ENCODE measurements around the gene UTP14C.

UTP14C gene

DNA sequence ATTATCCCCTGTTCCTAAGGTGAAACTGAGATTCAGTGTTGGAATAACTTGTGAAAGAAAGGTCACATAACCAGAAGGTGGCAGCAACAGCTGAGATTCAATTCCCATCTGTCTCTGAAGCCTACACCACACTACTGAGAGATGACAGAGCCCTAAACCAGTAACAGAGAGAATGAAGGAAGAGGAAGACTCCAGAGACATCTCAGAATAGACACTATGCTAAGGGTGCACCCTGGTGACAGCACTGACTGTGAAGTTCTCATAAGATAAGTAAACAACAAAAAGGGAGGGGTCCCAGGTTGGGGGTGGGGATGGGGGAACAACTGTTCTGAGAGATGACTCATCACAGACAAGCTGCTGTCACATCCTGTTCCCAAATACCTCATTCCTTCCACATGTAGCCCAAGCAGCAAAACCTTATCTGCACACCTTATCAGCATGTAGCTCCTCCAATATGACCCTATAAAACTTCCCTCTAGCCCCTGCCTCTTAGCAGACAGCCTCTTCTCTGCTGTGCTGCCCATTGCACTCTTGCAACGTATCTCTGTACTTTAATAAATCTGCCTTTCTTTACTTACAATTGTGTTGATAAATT is 46.5 kb downstream of the UTP14C start:
- no peak overlapping the region for H3K9ac ChIP-seq (ENCODE audit: low read length)
- no peak overlapping the region for H3K4me3 ChIP-seq (ENCODE audit: insufficient read depth in 1 of 2, low read depth in 1 of 2, low read length in 2 of 2)
- H3K4me1 ChIP-seq (ENCODE audit: control insufficient read depth, insufficient read depth, low read depth, low read length) = no peaks in the 10 kb centered on the region
- 71% methylated on average over 1 of the region's 1 CpG for WGBS
- no peak overlapping the region for H3K4ac ChIP-seq (ENCODE audit: low read depth in 1 of 2, low read length in 2 of 2)
- no peak overlapping the region for H3K23ac ChIP-seq (ENCODE audit: low read length in 2 of 2)
- H3K4me2 ChIP-seq (ENCODE audit: low read length, poor library complexity, severe bottlenecking) = no peak overlapping the region
- no peak overlapping the region for H3K18ac ChIP-seq (ENCODE audit: low read depth in 1 of 2, low read length in 2 of 2)
- no peak overlapping the region for H3K27ac ChIP-seq (ENCODE audit: low read length, poor library complexity, severe bottlenecking)
- no peak overlapping the region for H4K91ac ChIP-seq (ENCODE audit: low read length)
- H3K9me3 ChIP-seq (ENCODE audit: control insufficient read depth, low read length) = peaks cover 53% of the 10 kb centered on the region
- no peak overlapping the region for H2AFZ ChIP-seq (ENCODE audit: low read depth, low read length)
- no peak overlapping the region for H4K8ac ChIP-seq (ENCODE audit: low read length)
- H3K79me1 ChIP-seq (replicated peaks; ENCODE audit: low read length, poor library complexity, severe bottlenecking) = no peaks in the 10 kb centered on the region
- no peak overlapping the region for H2BK15ac ChIP-seq (ENCODE audit: low read depth, poor library complexity, severe bottlenecking)
- no peak overlapping the region for H2AK5ac ChIP-seq (ENCODE audit: low read length, severe bottlenecking)
- no peak overlapping the region for H3K14ac ChIP-seq (ENCODE audit: low read length in 2 of 2)
- peak; percentile 32 for DNase-seq
- H3K36me3 ChIP-seq (ENCODE audit: control insufficient read depth in 1 of 2, insufficient read depth in 2 of 2, low read depth in 1 of 2, low read length in 2 of 2) = no peaks in the 10 kb centered on the region
- no peak overlapping the region for H2BK120ac ChIP-seq (ENCODE audit: low read depth, low read length)
- H2BK12ac ChIP-seq (ENCODE audit: low read length in 2 of 2) = no peak overlapping the region
- no peaks in the 10 kb centered on the region for H3K27me3 ChIP-seq (ENCODE audit: control insufficient read depth in 1 of 2, insufficient read depth in 1 of 2, low read length in 2 of 2)
- no peak overlapping the region for H2BK5ac ChIP-seq (ENCODE audit: low read depth, low read length, poor library complexity, severe bottlenecking)
